GM19035 (cell line): ENCODE data around the gene KRTAP4-16.
"Not testable (repeated sequence)": the region's sequence is repeated elsewhere in the genome, so short reads cannot be mapped to it uniquely, and the experiment has no call there.

Source experiments
- ATAC-seq: cut with Tn5 transposase; IDR thresholded peaks from one replicate; pipeline ENCODE4 v1.9.1; 2021; ENCODE audit not compliant: unreplicated experiment

Gene KRTAP4-16

DNA sequence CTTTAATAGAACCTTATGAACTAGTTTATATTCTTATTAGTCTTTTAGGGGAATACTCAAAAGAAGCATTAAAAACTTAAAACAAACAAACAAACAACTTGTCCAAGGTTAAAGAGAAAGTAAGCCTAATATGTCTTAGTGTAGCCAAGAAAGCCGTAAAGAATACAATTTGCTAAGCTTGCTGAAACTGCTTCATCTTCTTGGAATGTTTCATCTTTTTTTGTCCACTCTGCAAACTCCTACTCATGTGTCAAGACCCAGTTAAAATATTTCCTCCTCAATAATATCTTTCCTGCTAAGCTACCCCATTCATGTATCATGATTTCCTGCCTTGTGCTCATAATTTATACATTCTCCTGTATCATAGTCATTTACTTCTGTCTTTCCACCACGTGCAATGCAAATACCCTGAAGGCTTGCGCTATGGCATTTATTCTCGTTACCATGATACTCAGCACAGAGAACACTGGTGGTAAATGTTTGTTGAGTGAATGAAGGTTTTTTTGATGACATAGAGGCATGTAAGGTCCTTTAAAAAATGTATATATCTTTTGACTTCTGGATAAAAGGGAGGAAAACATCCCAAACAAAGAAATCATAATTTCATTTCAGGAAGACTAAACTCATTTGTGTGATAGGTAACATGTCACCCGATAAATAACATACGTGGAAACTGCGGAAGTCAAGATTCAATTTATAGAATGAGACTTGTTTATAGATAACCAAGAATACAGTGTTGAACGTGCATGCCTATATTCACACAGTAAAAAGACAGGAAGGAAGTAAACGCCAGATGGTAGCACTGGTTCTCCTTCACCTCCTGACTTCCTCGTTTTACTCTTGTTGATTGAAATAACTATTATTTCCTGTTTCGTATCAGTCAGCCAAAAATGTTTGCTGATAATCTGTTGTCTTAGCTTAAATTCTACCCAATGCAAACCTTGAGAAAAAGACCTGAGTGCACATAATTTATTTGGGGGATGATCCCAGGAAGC is 18.0 kb upstream of the KRTAP4-16 start:
- not testable (repeated sequence) for ATAC-seq

- no peak for ATAC-seq
These were observed 16.7 kb upstream of the KRTAP4-16 start for GRCh38 chr17:41118721-41119120.

GRCh38 chr17:41117846-41118386 is 15.9 kb upstream of the KRTAP4-16 start, which contains the start of gene KRTAP4-11:
Gene KRTAP4-11 (minus strand): TSS chr17:41118373. CDS start chr17:41118315, 58 bp downstream.
- not testable (repeated sequence) for ATAC-seq

DNA sequence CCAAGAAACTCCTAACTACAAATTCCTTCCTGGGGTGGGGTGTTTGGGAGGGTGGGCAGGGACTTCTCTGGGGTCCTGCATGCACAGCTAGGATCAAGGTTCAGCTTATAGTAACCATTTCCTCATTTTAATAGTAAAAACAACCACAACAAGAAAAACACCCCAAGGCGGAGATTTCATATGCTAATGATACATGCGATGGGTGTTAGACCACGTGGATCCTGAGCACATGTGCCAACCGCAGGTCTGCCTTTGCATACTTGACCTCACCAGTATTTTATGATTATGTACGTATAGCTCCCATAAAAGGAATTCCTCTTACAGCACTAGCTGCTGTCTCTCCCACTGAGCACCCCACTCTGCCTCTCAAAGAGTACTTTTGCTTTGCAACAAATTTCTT is 14.3 kb upstream of the KRTAP4-16 start:
- ATAC-seq, result no peak

GRCh38 chr17:41111151-41111885 is 9.3 kb upstream of the KRTAP4-16 start:
- ATAC-seq, result no peak

GRCh38 chr17:41108728-41109386 is 6.8 kb upstream of the KRTAP4-16 start:
- ATAC-seq, result not testable (repeated sequence)

- no peak for ATAC-seq
These were observed 6.0 kb upstream of the KRTAP4-16 start for GRCh38 chr17:41107941-41108450.

GRCh38 chr17:41105347-41105746 is 3.3 kb upstream of the KRTAP4-16 start, which contains the start of gene KRTAP4-9:
Gene KRTAP4-9 (plus strand): TSS chr17:41105389. CDS start chr17:41105389, 0 bp downstream.
- ATAC-seq, result not testable (repeated sequence)

DNA sequence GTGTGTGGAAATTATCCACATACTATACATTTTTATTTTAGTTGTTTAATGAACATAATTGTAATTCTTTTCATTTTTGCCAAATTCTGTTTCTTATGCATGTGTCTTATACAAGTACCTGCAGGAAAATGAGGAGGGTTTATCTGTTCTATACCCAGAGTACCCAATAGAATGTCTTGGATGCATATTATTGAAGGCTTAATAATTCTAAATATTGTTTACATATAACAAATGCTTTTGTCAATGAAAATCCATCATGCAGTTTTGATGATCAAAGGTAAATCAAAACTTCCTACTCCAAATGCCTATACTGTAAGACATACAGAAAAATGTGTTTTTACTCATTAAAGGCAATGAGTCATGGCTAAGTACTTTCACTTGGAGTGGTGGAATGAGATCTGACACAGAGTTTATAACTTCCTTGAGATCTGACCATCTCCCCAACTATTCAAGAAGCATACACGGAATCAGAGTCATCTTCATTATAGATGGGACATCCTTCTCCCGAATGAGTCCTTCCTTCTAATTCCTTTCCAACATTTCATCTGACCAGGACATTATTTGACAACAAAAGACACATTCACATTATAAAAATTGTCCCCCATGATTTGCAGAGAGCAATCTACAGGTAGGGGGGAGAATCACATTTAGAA is 2.5 kb upstream of the KRTAP4-16 start:
- not testable (repeated sequence) for ATAC-seq

DNA sequence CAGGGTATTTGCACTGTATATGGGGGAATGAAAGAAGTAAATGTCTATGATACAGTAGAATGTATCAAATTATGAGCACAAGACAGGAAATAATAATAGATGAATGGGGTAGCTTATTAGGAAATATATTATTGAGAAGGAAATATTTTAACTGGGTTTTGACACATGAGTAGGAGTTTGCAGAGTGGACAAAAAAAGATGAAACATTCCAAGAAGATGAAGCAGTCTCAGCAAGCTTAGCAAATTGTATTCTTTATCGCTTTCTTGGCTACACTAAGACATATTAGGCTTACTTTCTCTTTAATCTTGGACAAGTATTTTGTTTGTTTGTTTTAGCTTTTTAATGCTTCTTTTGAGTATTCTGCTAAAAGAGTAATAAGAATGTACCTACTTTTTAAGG is 1.9 kb upstream of the KRTAP4-16 start:
- no peak for ATAC-seq

GRCh38 chr17:41099682-41100480 is 2.1 kb downstream of the KRTAP4-16 start:
- not testable (repeated sequence) for ATAC-seq

GRCh38 chr17:41098481-41098880 is 3.5 kb downstream of the KRTAP4-16 start:
- no peak for ATAC-seq

DNA sequence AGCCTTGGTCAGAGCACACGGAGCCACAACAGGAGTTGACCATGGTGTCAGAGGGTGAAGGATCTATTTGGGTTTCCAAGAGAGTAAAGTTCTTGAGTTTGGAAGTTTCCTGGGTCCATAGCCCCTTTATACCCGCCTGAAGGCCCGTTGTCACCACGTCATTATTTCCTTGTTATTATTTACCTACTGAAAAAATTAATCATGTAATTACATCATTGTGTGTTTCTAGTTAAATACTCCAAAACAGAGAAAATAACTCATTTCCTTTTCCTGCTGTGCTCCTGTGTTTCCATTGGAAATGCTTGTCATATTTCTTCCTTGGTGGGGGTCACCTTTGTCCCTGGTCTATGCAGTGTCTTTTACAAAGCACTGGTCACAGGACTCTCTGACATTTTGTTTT is 4.0 kb downstream of the KRTAP4-16 start, which contains the start of gene KRTAP4-8:
TSS of gene KRTAP4-8 (minus strand) at position 101 of the 400 bp plus-strand sequence. CDS start at position 43, 58 bp downstream.
- ATAC-seq, result no peak

- ATAC-seq, result no peak
These were observed 6.0 kb downstream of the KRTAP4-16 start for GRCh38 chr17:41096055-41096454.

DNA sequence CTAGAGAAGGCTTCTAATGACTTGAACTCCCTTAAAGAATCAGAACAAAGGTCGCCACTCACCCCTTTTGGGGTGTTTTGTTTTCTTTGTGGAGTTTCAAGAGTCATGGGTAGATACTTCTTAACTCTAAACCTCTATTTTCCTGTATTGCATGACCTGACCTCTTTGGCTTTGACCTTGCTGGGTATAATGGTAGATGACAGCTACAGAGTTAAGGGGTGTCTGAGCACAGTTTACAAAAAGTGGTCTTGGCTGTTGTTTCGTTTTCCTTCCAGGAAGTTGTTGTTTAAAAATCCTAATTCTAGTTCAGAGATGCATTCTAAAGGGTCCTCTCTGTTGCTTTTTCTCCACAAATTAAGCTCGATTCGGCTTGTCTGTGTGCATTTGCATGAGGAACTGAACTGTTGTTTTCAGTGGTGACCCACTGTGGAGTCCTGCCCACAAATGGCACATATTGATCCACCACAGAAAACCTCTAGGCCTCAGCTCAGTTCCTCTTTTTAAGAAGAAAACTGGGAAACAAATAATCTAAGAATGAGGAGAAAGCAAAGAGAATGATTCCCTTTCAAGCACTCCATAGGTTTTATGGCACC is 13.2 kb downstream of the KRTAP4-16 start:
- ATAC-seq, result not testable (repeated sequence)

DNA sequence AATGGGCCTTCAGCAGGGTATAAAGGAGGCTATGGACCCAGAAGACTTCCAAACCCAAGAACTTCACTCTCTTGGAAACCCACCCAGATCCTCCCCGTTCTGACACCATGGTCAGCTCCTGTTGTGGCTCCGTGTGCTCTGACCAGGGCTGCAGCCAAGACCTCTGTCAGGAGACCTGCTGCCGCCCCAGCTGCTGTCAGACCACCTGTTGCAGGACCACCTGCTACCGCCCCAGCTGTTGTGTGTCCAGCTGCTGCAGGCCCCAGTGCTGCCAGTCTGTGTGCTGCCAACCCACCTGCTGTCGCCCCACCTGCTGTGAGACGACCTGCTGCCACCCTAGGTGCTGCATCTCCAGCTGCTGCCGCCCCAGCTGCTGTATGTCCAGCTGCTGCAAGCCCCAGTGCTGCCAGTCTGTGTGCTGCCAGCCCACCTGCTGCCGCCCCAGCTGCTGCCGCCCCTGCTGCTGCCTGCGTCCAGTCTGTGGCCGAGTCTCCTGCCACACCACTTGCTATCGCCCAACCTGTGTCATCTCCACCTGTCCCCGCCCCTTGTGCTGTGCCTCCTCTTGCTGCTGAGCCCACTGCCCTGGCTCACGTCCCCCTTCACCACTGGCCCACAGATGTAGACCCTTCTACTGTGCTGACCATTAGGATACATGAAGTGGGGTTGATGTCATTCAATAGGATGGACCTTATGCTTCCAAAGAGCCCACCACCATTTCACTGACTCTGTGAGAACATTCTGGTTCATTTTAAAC is 17.7 kb downstream of the KRTAP4-16 start, which contains the start of gene KRTAP4-7:
TSS of gene KRTAP4-7 (plus strand) at position 51 of the 757 bp plus-strand sequence. CDS start at position 108, 57 bp downstream.
- ATAC-seq, result not testable (repeated sequence)

DNA sequence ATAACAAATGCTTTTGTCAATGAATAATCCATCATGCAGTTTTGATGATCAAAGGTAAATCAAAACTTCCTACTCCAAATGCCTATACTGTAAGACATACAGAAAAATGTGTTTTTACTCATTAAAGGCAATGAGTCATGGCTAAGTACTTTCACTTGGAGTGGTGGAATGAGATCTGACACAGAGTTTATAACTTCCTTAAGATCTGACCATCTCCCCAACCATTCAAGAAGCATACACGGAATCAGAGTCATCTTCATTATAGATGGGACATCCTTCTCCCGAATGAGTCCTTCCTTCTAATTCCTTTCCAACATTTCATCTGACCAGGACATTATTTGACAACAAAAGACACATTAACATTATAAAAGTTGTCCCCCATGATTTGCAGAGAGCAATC is 18.6 kb downstream of the KRTAP4-16 start:
- not testable (repeated sequence) for ATAC-seq

DNA sequence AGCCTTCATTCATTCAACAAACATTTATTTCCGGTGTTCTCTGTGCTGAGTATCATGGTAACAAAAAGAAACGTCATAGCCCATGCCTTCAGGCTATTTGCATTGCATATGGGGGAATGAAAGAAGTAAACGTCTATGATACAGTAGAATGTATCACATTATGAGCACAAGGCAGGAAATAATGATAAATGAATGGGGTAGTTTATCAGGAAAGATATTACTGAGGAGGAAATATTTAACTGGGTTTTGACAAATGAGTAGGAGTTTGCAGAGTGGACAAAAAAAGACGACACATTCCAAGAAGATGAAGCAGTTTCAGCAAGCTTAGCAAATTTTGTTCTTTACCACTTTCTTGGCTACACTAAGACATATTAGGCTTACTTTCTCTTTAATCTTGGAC is 19.4 kb downstream of the KRTAP4-16 start:
- ATAC-seq, result no peak
